Nucleus accumbens (tissue), 56 donors: ENCODE measurements around the gene MYO1F.
A peak's percentile ranks its signal among the peaks of the same experiment; 100 is the strongest.
"Not testable (repeated sequence)": the region's sequence is repeated elsewhere in the genome, so short reads cannot be mapped to it uniquely, and the experiment has no call there.

Experiments used
- DNase-seq, 56 donors: peaks; one replicate each; lab custom pipeline; 2025; lab: John Stamatoyannopoulos, UW

The MYO1F gene

DNA sequence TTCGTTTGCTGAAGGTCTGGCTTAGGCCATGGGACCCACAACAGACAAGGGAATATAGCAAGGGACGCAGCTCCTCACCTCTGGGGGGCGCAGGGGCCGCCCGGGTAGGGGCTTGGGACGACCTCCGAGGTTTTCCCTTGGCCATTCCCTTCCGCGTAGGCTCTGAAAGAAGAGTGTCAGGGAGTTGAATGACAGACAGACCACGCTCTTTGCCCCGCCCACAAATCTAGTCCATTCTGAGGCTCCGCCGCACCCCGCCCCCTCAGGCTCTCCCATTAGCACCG lies 51.9 kb downstream of the MYO1F start:
- DNase-seq, result no peak

DNA sequence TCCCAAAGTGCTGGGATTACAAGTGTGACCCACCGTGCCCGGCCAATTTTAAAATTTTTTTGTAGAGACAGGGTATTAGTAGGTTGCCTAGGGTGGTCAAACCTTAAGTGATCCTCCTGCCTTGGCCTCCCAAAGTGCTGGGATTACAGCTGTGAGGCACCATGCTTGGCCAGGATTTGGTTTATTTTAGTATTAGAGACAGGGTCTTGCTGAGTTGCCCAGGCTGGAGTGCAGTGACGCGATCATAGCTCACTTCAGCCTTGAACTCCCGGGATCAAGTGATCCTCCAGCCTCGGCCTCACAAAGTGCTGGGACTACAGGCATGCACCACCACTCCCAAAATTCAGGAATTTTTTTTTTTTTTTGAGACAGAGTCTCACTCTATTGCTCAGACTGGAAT lies 57.9 kb downstream of the MYO1F start:
- DNase-seq, result no peak

DNA sequence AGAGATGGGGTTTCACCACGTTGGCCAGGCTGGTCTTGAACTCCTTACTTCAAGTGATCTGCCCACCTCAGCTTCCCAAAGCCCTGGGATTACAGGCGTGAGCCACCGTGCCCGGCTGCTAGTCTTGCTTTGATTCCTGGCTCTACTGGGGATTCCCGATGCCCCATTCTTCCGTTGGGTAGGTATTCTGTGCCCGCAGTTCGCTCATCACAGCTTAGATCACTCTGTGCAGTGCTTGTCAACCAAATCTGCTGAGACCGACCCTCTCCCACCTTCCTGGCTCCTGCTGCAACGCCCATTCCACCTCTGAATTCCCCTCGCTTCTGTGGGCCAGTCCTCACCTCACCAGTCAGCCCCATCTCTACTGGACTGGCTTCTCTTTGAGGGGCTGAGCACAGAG lies 58.7 kb downstream of the MYO1F start:
- DNase-seq, result no peak

DNA sequence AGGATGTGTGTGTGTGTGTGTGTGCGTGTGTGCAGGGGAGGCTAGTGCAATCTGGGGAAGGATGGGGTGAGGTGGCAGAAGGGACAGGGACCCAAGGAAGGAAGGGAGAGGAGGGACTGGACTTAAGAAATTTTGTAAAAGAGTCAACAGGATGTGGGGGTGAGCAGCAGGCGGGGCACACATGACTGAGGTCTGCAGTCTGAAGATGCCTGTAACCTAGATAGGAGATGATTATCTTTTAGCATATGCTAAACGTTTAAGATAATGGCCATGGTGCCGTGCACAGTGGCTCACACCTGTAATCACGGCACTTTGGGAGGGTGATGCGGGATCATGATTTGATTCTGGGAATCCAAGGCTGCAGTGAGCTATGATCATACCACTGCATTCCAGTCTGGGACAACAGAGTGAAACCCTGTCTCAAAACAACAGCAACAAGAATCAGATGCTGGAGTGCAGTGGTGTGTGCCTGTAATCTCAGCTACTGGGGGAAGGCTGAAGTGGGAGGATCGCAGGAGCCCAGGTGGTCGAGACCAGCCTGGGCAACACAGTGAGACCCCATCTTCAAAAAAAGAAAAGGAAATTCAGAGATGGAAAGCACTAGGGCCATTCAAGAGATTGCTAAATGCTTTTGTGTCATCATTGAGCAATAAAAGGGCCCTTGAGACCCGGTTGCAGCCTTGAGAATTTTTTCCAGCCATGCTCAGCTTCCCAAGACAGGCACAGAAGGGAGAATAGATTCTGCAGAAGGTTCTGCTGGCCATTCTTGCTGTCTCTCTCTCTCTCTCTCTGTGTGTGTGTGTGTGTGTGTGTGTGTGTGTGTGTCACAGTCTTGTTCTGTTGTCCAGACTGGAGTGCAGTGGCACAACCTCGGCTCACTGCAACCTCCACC lies 59.4 kb downstream of the MYO1F start:
- no peak for DNase-seq

DNA sequence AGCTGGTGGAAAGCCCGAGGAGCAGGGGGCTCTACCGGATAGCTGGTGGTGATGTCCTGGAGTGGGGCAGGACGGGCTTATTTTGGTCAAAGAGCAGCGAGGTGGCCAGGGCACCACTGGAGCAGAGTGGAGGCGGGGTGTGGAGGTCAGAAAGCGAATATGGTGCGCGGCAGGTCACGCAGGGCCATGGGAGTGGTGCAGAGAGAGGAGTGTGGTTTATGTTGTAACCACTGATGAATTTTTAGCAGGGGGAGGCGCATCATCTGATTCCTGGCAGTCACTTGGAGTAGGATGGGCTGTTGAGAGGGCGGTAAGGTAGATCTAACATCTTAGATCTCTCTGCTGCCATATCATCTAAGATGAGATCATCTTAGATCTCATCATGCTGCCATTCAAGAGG lies 61.9 kb downstream of the MYO1F start:
- peak in 1 of 56 donors; percentile 6 for DNase-seq

DNA sequence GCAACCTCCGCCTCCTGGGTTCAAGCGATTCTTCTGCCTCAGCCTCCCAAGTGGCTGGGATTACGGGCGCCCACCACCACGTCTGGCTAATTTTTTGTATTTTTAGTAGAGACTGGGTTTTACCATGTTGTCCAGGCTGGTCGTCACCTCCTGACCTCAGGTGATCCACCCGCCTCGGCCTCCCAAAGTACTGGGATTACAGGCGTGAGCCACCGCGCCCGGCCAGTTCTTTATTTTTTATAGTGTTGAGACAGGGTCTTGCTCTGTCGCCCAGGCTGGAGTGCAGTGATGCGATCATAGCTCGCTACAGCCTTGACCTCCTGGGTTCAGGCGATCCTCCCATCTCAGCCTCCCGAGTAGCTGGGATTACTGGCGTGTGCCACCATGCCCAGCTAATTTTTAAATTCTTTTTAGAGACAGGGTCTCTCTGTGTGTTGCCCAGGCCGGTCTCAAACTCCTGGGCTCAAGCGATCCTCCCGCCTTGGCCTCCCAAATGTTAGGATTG lies 62.7 kb downstream of the MYO1F start:
- DNase-seq, result not testable (repeated sequence)

DNA sequence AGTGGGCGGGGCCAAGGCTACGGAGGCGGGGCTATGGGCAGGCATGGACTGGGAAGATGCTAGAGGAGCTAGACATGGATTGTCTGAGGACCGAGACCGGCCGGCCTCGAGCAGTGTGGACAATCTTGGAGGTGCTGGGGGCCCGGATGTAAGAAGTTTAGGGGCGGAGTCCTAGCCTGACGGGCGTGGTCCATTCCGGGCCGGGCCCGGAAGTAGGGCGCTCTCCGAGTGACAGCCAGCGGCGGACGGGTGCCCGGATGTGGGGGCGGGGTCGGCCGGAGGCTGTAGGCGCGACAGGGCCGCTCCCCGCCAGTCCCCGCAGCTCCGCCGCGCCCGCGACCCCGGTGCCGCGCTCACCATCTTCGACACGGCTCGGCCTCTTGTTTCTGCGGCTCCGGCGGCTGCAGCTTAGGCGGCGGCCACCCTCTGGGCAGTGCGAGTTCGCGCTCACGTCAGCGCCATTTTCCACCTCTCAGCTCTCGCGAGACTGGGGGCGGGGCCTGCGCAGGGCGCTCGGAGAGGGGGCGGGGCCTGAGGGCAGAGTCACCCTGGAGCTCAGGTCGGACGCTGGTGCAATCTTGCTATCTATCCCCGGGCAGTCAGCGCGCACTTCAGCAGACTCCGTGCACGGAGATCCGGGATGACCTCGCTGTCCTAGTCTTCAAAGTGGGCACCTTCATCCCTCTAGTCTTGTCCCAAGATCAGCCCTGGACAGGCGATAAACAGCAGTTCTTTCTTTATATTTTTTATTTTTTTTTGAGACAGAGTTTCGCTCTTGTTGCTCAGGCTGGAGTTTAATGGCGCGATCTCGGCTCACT lies 63.3 kb downstream of the MYO1F start, which contains the start of gene ZNF414:
TSS of gene ZNF414 (minus strand) at position 481 of the 818 bp plus-strand sequence. CDS start at position 360, 121 bp downstream.
- peak; percentile 57 to 99 (median 94) for DNase-seq

DNA sequence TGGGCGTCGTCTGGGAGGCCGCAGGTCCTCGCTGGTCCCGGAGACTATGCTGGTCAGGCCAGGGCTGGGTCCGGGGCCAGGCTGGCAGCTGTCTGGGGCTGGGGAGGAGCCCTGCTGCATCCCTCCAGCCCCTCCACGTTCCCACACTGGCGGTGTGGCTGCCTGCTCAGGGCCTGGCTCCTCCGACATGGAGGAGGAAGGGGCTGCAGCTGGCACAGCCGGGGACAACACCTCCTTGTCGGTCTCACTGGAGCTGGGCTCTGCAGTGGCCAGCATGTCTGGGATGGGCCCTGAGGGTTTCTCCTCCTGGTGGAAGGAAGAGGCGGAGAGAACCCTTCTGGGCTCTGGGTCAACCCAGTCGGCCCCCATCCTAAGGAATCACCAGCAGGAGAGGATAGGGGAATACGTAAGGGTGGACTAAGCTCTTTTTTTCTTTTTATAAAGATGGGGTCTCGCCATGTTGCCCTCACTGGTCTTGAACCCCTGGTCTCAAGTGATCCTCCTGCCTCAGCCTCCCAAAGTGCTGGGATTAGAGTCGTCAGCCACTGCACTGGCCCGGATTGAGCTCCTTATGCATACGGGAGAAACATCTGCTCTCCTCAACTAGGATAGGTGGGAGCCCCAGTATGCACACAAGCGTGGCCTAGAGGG lies 64.1 kb downstream of the MYO1F start:
- DNase-seq, result peak in 1 of 56 donors; percentile 43

DNA sequence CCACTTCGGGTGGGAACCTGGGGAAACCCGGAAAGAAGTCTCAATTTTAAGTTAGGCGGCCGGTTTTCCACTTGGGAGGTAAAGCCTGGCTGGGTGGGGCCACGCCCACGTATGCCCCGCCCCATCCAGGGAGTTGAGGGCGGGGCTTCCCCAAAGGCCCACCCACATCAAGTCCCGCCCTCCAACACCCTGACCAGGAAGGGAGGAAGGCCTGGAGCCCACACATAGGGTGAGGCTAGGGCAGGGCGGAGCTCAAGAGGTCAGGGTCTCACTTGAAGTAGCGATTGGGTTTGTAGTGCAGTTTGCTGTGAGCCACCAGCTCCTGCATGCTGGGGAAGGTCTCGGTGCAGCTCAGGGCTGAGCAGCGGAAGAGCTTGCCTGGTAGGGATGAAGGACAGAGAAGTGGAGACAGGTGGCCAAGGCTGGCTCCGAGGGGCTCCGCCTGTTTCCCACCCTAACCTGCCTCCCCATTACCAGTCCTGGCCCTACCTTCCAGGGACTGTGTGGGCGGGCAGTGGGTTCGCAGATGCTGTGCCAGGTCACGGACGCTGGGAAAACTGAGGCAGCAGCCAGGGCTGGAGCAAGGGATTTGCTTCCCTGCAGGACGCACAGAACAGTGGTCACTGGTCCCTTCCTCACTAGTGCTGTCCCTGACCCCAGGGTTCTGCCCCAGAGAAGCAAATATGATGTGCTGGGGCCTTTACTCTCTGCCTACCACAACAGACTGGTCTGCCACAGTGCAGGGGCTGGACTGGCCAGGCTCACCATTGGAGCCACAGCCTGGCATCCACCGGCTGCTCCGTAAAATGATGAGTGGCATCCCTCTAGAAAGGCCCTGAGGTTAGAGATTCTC lies 64.9 kb downstream of the MYO1F start:
- peak in 1 of 56 donors; percentile 37 for DNase-seq

DNA sequence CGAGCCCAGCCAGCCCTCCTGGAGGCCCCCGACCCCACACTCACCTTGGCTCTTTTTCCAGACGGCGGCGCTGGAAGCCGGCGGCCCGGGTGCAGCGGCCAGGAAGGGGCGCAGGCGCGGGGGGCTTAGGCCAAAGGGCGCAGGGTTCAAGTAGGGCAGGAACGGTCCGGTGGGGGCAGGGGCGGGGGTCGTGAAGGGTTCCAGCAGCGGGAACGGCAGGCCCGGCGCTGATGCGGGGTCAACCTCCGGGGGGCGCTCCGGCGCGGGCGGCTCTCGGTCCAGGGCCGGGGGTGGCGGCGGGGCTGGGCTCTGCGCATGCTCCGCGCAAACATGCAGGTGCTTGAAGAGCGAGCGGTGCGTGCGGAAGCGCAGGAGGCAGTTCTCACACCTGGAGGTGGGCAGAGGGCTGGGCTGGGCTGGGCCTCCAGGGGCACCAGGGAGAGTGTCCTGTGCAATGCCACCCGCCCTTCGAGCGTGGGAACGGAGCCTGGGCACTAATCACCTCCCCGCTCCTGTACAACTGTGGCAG lies 65.6 kb downstream of the MYO1F start:
- no peak for DNase-seq

DNA sequence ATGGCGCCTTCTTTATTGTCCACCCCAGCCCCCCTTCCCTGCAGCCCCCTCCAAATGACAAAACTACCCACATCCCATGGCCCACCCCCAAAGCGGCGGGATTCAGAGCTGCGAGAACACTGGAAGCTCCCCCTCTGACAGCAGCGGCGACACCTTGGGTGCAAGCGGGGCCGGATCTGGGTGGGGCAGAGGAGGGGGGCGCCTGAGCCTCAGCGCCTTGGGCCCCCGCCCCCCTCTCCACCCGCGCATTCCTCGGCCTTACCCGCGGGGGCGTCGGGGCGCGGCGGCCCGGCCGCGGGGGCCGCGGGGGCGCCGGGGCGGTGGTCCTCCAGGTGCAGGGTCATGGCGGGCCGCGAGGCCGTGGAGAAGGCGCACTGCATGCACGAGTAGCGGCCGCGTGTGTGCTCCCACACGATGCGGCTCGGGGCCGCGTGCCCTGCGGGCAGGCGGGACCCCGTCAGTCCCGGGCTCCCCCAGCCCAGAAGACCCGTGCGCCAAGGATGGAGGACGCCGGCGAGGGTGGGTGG lies 66.6 kb downstream of the MYO1F start:
- no peak for DNase-seq

DNA sequence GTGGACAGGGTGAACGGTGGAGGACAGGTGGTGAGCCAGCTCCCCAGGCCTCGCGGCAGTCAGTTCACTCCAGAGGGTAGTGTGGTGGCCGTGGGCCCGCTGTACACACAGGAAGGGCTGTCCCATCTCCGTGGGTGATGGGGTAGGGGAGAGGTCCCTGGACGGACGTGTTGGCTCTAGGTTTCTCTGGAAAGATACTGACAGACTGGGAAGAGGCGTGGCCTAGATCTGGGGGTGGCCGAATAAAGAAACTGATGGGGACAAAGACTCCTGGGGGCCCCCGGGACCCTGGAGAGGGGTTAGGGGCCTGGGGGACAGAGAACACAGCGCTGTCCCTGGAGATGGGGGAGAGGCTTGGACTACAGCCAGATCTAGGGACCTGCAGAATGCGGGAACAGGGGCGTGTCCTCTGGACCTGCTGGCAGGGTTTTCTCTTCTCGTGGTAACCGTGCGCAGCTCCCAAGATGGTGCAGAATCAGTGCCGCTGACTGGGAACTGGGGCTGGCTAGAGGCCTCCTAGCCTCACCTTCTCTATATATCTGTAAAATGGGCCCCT lies 70.8 kb downstream of the MYO1F start:
- no peak for DNase-seq

DNA sequence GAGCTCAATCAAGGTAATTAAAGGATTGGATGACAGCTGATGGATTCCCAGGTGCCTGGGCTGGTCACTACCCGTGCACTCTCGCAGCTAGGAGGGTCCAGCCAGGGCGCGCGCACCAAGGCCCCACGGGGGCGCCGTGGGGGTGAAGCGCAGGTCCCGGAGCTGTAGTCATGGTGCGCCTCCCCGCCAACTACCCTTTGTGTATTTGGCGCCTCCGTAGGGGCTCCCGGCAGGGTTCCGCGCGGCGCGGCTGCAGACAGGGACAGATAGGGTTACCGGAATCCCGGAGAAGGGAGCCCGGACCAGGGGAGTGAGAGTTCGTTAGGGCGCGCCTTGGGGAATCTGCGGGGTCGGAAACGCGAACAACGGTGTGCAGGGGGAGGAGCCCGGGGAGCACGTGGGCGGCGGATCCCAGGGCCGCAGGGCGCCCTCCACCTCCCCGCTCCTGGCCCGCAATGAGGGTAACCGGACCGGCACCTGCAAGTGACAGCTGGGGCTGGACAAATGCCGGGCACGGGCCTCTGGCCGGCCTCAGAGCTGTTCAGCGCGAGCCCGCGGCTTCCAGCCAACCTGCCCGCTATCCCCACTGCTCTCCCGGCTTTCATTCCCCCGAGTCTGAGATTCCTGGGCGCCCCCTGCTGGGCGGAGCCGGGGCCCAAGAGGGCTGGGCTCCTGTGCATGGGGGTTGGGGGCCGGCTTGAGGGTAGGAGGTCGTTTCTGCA lies 71.4 kb downstream of the MYO1F start:
- peak in 54 of 56 donors; percentile 24 to 93 (median 70) for DNase-seq

DNA sequence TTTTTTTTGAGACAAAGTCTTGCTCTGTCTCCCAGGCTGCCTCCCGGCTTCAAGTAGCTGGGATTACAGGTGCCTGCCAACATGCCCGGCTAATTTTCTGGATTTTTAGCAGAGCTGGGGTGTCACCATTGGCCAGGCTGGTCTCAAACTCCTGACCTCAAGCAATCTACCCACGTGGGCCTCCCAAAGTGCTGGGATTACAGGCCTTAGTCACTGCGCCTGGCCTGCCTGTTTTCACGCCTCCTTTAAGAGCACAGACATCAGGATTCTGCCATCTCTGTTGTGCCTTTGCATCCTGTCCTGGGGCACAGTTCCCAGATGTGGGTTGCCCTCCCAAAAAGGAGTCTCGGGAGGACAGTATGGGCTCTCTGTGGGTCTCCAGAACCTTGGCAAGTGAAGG lies 72.3 kb downstream of the MYO1F start:
- no peak for DNase-seq

DNA sequence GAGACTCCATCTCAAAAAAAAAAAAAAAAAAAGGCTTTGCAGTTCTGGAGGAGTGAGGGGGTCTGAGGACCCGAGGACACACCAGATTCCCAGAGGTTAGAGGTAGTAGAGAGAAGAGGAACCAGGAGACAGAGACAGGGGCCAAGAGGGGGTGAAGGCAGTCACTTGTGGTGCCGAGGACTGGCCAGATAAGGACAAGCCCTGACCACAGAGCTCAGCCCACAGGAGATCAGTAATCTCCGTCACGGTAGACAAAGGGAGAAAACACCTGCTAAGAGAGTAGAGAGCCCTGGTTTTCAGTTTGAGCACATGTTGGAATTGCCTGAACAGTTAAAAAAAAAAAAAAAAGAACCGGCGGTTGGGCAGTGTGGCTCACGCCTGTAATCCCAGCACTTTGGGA lies 73.1 kb downstream of the MYO1F start:
- DNase-seq, result no peak

DNA sequence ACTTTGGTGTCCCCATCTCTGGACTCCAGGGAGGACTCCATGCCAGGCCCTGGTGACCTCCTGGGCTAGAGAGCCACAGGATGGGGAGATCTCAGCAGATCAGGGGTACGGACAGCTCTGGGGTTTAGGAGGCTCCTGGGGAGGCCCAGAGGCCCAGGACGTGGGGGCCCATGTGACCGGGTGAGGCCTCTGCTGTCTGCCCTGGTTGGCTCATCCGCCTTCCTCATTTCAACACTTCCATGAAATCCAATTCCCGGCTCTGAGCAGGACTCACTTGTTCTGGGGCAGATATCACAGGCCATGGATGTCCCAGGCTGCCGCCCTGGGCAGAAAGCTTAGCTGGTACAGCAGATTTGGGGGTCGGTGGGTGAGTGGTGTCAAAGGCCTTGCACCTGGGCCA lies 73.7 kb downstream of the MYO1F start:
- no peak for DNase-seq

DNA sequence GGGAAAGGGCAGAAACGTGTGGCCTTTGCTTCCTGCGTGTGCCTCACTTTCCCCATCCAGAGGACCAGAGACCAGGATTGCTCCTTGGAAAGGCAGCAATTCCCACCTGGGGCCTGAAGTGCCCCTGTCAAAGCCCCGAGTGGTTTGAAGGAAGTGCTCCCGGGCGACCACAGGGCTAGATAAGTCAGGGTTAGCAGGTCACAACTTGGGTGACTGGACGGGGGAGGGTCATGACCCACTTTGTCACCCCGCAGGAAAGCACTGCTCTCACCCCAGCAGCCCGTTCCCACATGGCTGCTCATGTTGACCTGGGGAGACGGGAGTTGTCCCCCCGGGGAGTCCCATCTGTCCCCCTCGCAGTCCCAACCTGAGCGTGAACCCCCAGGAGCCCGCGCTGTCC lies 75.3 kb downstream of the MYO1F start:
- no peak for DNase-seq

DNA sequence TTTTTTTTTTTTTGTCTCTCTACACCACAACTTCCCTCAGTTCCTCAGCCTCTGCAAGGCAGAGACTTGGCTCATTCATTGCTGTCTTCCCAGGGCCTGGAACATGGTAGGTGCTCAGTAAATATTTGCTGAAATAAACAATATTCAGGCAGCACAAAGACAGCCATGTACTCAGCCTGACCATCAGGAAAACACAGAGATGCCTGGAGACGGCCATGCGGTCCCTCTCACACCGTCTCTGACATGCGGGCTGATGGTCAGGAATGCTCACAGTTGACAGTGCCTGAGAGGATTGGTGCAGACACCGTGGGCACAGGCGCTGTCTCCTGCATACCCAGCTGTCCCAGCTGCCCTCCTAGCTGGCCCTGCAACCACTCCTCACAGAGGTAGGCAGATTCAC lies 75.7 kb downstream of the MYO1F start:
- DNase-seq, result no peak

DNA sequence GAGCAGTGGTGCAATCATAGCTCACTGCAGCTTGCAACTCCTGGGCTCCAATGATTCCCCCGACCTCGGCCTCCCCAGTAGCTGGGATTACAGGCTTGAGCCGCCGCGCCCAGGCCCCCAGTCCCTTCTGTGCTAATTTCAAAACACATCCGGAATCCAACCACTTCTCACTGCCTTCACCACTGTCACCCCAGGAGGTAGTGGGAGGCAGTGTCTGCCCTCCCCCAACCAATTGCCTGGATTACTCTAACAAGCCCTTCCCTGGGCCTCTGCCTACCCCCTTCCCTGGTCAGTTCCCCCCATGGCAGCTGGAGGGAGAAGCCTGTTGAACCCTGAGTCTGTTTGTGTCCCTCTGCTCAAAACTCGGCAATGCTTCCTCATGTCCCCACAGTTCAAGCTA lies 77.1 kb downstream of the MYO1F start:
- peak in 2 of 56 donors; percentile 8 to 23 for DNase-seq
